SK-N-SH (cell line): ENCODE data around the gene FBN1. TPM values are rescaled to one million over a fixed set of nuclear protein-coding genes. Genes with fewer than 3 reads are reported as not detected.

Experiments
- CTCF ChIA-PET: fragments of 300-600, 350-600 bp; formaldehyde crosslinking; extraction: SDS; loops from one replicate; lab custom pipeline; 2021; lab: Yijun Ruan, JAX
- POLR2A ChIA-PET: fragments of 350-600 bp; sonication (Branson Sonifier 250); formaldehyde crosslinking; extraction: SDS; loops from one replicate; lab custom pipeline; 2020; ENCODE audit warnings: antibody characterized with exemption, inconsistent platforms; lab: Yijun Ruan, JAX
- DNase-seq: peaks from one replicate; pipeline ENCODE4 v3.0.0; 2012
- H2AFZ ChIP-seq: fragments of 200-600 bp; sonication (generic); 2 replicates; pipeline ENCODE4 v1.8.1; 2016; ENCODE audit warnings: antibody characterized with exemption, mild to moderate bottlenecking, low read depth
- H3F3A ChIP-seq: fragments of 200-600 bp; sonication (generic); replicated peaks from 2 replicates; pipeline ENCODE3; 2016; ENCODE audit warnings: antibody characterized with exemption, mild to moderate bottlenecking; ENCODE audit not compliant: insufficient read depth
- H3K27ac ChIP-seq, 2 experiments: fragments of 200-500 bp in 1 of 2; fragments of 200-600 bp in 1 of 2; sonication (Bioruptor generic) in 1 of 2; sonication (generic), shearing (Covaris generic) in 1 of 2; 2 replicates each; pipeline versions ENCODE4 v1.5.1 to v1.6.1; 2014 to 2016; ENCODE audit warnings: low read depth in 2 of 2, inconsistent platforms in 1 of 2, low read length in 1 of 2, mild to moderate bottlenecking in 1 of 2, mixed read lengths in 1 of 2
- H3K27me3 ChIP-seq: fragments of 200-600 bp; sonication (generic), shearing (Covaris generic); 2 replicates; pipeline ENCODE4 v1.6.1; 2016; ENCODE audit warnings: mixed run types; ENCODE audit not compliant: insufficient read depth
- H3K36me3 ChIP-seq, 2 experiments: fragments of 200-500 bp in 1 of 2; fragments of 200-600 bp in 1 of 2; sonication (Bioruptor generic) in 1 of 2; sonication (generic) in 1 of 2; replicated peaks in 1 of 2; 2 replicates each; pipeline versions ENCODE3 to v1.5.1; 2014 to 2016; ENCODE audit warnings: low read length in 1 of 2, mild to moderate bottlenecking in 1 of 2; ENCODE audit not compliant: insufficient read depth in 2 of 2, control insufficient read depth in 1 of 2
- H3K4me1 ChIP-seq, 2 experiments: fragments of 200-500 bp in 1 of 2; fragments of 200-600 bp in 1 of 2; sonication (Bioruptor generic) in 1 of 2; sonication (generic), shearing (Covaris generic) in 1 of 2; 2 replicates each; pipeline versions ENCODE4 v1.5.1 to v1.6.1; 2014 to 2016; ENCODE audit warnings: low read depth in 1 of 2, low read length in 1 of 2, mixed run types in 1 of 2; ENCODE audit not compliant: insufficient read depth in 2 of 2, control insufficient read depth in 1 of 2
- H3K4me2 ChIP-seq: fragments of 200-600 bp; sonication (generic), shearing (Covaris generic); 2 replicates; pipeline ENCODE4 v1.6.1; 2017; ENCODE audit warnings: mixed run types
- H3K4me3 ChIP-seq, 2 experiments: fragments of 200-500 bp in 1 of 2; fragments of 200-600 bp in 1 of 2; sonication (Bioruptor generic) in 1 of 2; sonication (generic), shearing (Covaris generic) in 1 of 2; 2 replicates each; pipeline versions ENCODE4 v1.5.1 to v1.8.1; 2014 to 2016; ENCODE audit warnings: low read depth in 2 of 2, inconsistent platforms in 1 of 2, low read length in 1 of 2, mild to moderate bottlenecking in 1 of 2, mixed read lengths in 1 of 2, moderate library complexity in 1 of 2
- H3K79me2 ChIP-seq: fragments of 200-600 bp; sonication (generic); 2 replicates; pipeline ENCODE4 v1.8.1; 2017; ENCODE audit warnings: mild to moderate bottlenecking; ENCODE audit not compliant: insufficient read depth
- H3K9ac ChIP-seq: fragments of 200-600 bp; sonication (generic); 2 replicates; pipeline ENCODE4 v1.6.1; 2017; ENCODE audit warnings: mixed run types
- H3K9me2 ChIP-seq: fragments of 200-600 bp; sonication (generic); 2 replicates; pipeline ENCODE4 v1.6.1; 2017; ENCODE audit warnings: mixed run types
- H3K9me3 ChIP-seq: fragments of 200-600 bp; sonication (generic); 2 replicates; pipeline ENCODE4 v1.6.1; 2017; ENCODE audit warnings: mixed run types, mild to moderate bottlenecking, moderate library complexity
- H4K20me1 ChIP-seq: fragments of 200-600 bp; sonication (generic); 2 replicates; pipeline ENCODE4 v1.6.1; 2017; ENCODE audit warnings: mild to moderate bottlenecking, mixed run types; ENCODE audit not compliant: insufficient read depth
- ELF1 ChIP-seq: IDR thresholded peaks from 2 replicates; pipeline ENCODE4 v1.4.0; 2012
- EP300 ChIP-seq, 2 experiments: IDR thresholded peaks; 2 replicates each; pipeline versions ENCODE4 v1.4.0 to v1.6.1; 2012; ENCODE audit warnings: borderline replicate concordance in 1 of 2, low read depth in 1 of 2, low read length in 1 of 2
- FOSL2 ChIP-seq: IDR thresholded peaks from 2 replicates; pipeline ENCODE4 v1.4.0; 2012; ENCODE audit warnings: low read depth, mild to moderate bottlenecking, moderate library complexity, borderline replicate concordance
- IRF3 ChIP-seq: fragments of 150-350 bp; IDR thresholded peaks from 2 replicates; pipeline ENCODE4 v1.6.1; 2016; ENCODE audit warnings: mild to moderate bottlenecking, low read depth, low read length
- JUND ChIP-seq: IDR thresholded peaks from 2 replicates; pipeline ENCODE4 v1.4.0; 2012
- MAX ChIP-seq: IDR thresholded peaks from 2 replicates; pipeline ENCODE4 v1.4.0; 2012; ENCODE audit warnings: low read depth
- MEF2A ChIP-seq: IDR thresholded peaks from 2 replicates; pipeline ENCODE4 v1.4.0; 2012; ENCODE audit warnings: low read depth, borderline replicate concordance
- MXI1 ChIP-seq: IDR thresholded peaks from 2 replicates; pipeline ENCODE4 v1.6.1; 2012; ENCODE audit warnings: mild to moderate bottlenecking, low read depth, low read length, improper control_type of control experiment
- NFIC ChIP-seq: IDR thresholded peaks from 2 replicates; pipeline ENCODE4 v1.4.0; 2012; ENCODE audit warnings: borderline replicate concordance
- PBX3 ChIP-seq: IDR thresholded peaks from 2 replicates; pipeline ENCODE4; 2012
- POLR2AphosphoS5 ChIP-seq: IDR thresholded peaks from 2 replicates; pipeline ENCODE4 v1.6.1; 2012; ENCODE audit warnings: low read depth, low read length
- RAD21 ChIP-seq: IDR thresholded peaks from 2 replicates; pipeline ENCODE4 v1.6.1; 2012; ENCODE audit warnings: mild to moderate bottlenecking, low read length
- RFX5 ChIP-seq: IDR thresholded peaks from 2 replicates; pipeline ENCODE4 v1.6.1; 2012; ENCODE audit warnings: mild to moderate bottlenecking, improper control_type of control experiment, low read length
- RXRA ChIP-seq: IDR thresholded peaks from 2 replicates; pipeline ENCODE4 v1.4.0; 2012; ENCODE audit warnings: low read depth, mild to moderate bottlenecking, borderline replicate concordance
- TAF1 ChIP-seq: IDR thresholded peaks from 2 replicates; pipeline ENCODE4 v1.6.1; 2012; ENCODE audit warnings: low read depth, mild to moderate bottlenecking, low read length, moderate library complexity, borderline replicate concordance
- TEAD4 ChIP-seq: IDR thresholded peaks from 2 replicates; pipeline ENCODE4 v1.4.0; 2012; ENCODE audit warnings: mild to moderate bottlenecking, borderline replicate concordance; ENCODE audit not compliant: insufficient read depth
- USF1 ChIP-seq: IDR thresholded peaks from 2 replicates; pipeline ENCODE4 v1.4.0; 2012; ENCODE audit warnings: low read depth, borderline replicate concordance
- YY1 ChIP-seq: IDR thresholded peaks from 2 replicates; pipeline ENCODE4 v1.4.0; 2012; ENCODE audit warnings: low read depth, mild to moderate bottlenecking
- ZBTB33 ChIP-seq: IDR thresholded peaks from 2 replicates; pipeline ENCODE4 v1.4.0; 2012; ENCODE audit warnings: low read depth, borderline replicate concordance
- polyA plus RNA-seq, 3 experiments: library from polyadenylated mRNA; depleted of rRNA; stranded (reverse); fragments of >200 nt; gene quantifications; 2 replicates each; pipeline ENCODE4 v1.2.3, GENCODE V29; 2012

FBN1 gene
- polyA plus RNA-seq, 1 of the 3 experiments (the other 2 are of a cell fraction): 248 TPM

GRCh38 chr15:48522123-48522522 lies 123.4 kb downstream of the FBN1 start:
- Histone ChIP-seq H3K4me1 (no peaks in the 10 kb centered on the region; a peak in 1 of 4 replicates), H3K79me2 (peaks cover 39% of the 10 kb centered on the region), H3K4me2 (no peak overlapping the region), H3K9me2 (no peaks in the 10 kb centered on the region), H4K20me1 (no peaks in the 10 kb centered on the region), H3K9ac (no peak overlapping the region), H3K4me3 (no peak overlapping the region), H3K9me3 (no peaks in the 10 kb centered on the region), H2AFZ (no peak overlapping the region), H3K27ac (no peak overlapping the region), H3F3A (peaks cover 63% of the 10 kb centered on the region), H3K27me3 (no peaks in the 10 kb centered on the region), H3K36me3 (peaks cover 90 to 94% of the 10 kb centered on the region in 2 experiments)
- ChIA-PET CTCF (no interaction called here), POLR2A (no interaction called here)
- no peak for DNase-seq
- TF ChIP-seq RAD21 (no peak), NFIC (no peak), PBX3 (no peak), ZBTB33 (no peak), RFX5 (no peak), RXRA (no peak), TEAD4 (no peak), ELF1 (no peak), MAX (no peak), FOSL2 (no peak), MXI1 (no peak), TAF1 (no peak), EP300 (IDR thresholded peaks at IDR 0.05; ENCODE audit: borderline replicate concordance in 1 of 2, low read depth in 1 of 2, low read length in 1 of 2) (no peak), YY1 (no peak), MEF2A (no peak), USF1 (no peak), IRF3 (no peak), JUND (no peak), POLR2AphosphoS5 (no peak)
